22Rv1 (cell line): ENCODE measurements around the gene CENPL.
"Not testable (repeated sequence)": the region's sequence is repeated elsewhere in the genome, so short reads cannot be mapped to it uniquely, and the experiment has no call there.

Experiments used
- H3K27ac ChIP-seq: fragments of 450-650 bp; 2 replicates; pipeline ENCODE4 v1.5.1; 2017
- CTCF ChIP-seq: fragments of 450-650 bp; IDR thresholded peaks from 2 replicates; pipeline ENCODE4 v1.5.1; 2017; ENCODE audit warnings: mild to moderate bottlenecking
- ZFX ChIP-seq: fragments of 450-650 bp; IDR thresholded peaks from 2 replicates; pipeline ENCODE4 v1.6.1; 2017; ENCODE audit warnings: antibody characterized with exemption, borderline replicate concordance

The CENPL gene

DNA sequence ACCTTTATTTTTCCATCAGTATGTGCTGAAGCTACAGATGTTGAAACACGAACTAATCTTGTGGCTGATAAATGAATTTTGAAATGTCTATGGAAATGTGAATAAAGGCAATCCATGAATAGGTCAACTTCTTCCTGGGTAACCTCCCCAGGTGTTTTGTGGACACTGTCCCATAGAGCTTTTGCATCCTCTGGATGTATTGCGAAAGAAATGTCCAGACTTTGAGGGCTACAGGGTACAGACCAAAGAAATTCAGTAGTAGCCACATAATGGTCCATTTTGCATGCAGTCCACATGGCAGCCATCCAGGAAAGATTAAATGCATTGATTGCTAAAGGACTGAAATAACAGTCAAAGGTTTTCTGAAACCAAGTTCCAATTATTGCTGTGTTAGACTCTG lies 21.7 kb downstream of the CENPL start:
- no peak overlapping the region for H3K27ac ChIP-seq
- TF ChIP-seq ZFX (no peak), CTCF (no peak)

DNA sequence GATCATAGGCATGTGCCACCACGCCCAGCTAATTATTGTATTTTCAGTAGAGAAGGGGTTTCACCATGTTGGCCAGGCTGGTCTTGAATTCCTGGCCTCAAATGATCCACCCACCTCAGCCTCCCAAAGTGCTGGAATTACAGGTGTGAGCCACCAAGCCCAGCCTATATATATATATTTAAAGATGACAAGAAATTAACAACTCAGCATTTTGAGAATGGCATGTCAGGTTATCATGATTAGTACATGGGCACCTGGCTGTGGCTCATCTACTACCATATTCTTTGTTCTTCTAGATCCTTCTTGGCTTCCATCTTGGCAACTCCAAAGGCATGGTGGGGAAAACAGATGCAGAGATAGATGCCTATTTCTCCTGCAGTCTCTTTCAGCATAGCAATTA lies 24.7 kb downstream of the CENPL start:
- not testable (repeated sequence) for H3K27ac ChIP-seq

DNA sequence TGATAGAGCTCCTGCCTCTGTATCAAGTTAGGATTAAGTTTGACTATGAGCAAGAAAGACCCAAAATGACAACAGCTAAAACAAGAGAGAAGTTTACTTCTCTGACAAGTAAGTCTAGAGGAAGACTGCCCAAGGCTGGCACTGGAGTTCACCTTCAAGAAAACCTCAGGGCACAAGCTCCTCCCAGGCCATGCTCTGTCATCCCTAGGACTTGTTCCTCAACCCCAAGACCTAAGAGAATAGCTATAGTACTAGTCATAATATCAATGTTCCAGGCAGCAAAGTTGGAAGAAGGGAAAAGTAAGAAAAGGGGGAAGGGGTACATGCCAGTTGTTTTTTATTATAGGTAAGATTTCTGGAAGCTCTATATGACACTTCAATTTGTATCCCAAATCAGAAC lies 26.6 kb downstream of the CENPL start:
- no peak for TF ChIP-seq CTCF
- TF ChIP-seq ZFX: no peak
- no peak overlapping the region for H3K27ac ChIP-seq

GRCh38 chr1:173789841-173790240 lies 34.8 kb downstream of the CENPL start:
- H3K27ac ChIP-seq: no peak overlapping the region
- TF ChIP-seq ZFX (no peak), CTCF (no peak)

GRCh38 chr1:173784997-173785396 lies 39.7 kb downstream of the CENPL start:
- no peak overlapping the region for H3K27ac ChIP-seq
- TF ChIP-seq ZFX (no peak), CTCF (no peak)

DNA sequence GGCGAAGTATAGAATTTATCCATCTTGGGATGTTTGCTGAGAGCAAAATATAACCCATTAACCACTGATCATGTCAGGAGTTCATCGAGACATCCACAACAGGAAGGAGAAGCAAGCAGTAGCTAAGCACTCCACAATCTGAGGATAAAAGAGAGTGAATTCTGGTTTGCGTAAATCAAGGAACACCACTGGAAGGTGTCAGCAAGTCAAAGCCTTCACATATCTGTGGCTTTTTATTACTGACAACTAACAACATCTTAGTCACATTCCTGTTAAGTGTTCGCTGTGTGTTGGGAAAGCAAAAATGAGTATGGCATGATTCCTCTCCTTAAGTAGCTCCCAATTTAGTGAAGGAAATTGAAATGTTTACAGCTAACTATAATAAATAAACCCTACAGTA lies 44.7 kb downstream of the CENPL start:
- TF ChIP-seq CTCF: no peak
- no peak for TF ChIP-seq ZFX
- H3K27ac ChIP-seq: no peak overlapping the region

DNA sequence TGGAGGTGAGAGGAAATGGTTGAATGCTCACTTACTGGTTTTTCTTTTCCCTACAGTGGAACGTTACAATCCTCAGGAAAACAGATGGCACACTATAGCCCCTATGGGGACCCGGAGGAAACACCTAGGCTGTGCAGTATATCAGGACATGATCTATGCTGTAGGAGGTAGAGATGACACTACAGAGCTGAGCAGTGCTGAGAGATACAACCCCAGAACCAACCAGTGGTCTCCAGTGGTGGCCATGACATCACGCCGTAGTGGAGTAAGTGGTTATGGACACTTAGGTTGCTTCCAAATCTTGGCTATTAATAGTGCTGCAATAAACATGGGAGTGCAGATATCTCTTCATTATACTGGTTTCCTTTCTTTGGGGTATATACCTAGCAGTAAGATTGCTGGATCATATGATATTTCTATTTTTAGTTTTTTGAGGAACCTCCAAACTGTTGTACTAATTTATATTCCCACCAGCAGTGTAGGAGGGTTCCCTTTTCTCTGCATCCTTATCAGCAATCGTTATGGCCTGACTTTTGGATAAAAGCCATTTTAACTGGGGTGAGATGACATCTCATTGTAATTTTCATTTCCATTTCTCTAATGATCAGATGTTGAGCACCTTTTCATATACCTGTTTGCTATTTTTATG lies 49.0 kb downstream of the CENPL start:
- no peak for TF ChIP-seq ZFX
- no peak for TF ChIP-seq CTCF
- no peak overlapping the region for H3K27ac ChIP-seq

DNA sequence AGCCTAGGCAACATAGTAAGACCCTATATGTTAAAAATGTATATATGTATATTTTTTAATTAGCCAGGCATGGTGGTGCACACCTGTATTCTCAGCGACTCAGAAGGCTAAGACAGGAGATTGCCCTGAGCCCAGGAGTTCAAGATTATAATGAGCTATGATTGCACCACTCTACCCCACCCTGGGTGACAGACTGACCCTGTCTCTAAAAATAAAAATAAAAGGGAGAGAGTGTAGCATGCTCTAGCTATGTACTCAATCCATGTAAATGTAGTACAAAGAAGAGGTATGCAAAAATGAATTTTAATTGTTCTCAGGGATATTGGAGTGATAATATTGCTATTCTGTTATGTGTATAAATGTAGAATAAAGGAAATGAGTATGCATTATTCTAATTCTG lies 53.1 kb downstream of the CENPL start:
- TF ChIP-seq CTCF (no peak), ZFX (no peak)
- H3K27ac ChIP-seq: no peak overlapping the region

- not testable (repeated sequence) for H3K27ac ChIP-seq
Observed at GRCh38 chr1:173770330-173770729, 54.4 kb downstream of the CENPL start.
